GM23248 (cell line): ENCODE data around the gene C9. TPM values are rescaled to one million over a fixed set of nuclear protein-coding genes. Genes with fewer than 3 reads are reported as not detected.
"Not testable (repeated sequence)": the region's sequence is repeated elsewhere in the genome, so short reads cannot be mapped to it uniquely, and the experiment has no call there.

ENCODE experiments used
- DNase-seq: peaks from one replicate; pipeline ENCODE4 v3.0.0-alpha.2; 2015
- H2AFZ ChIP-seq: fragments of 200-600 bp; sonication (generic); 2 replicates; pipeline ENCODE4 v1.6.1; 2016; ENCODE audit warnings: antibody characterized with exemption
- H3F3A ChIP-seq: fragments of 200-600 bp; sonication (generic); 2 replicates; pipeline ENCODE4 v1.6.1; 2016; ENCODE audit warnings: mild to moderate bottlenecking, antibody characterized with exemption, mixed run types; ENCODE audit not compliant: insufficient read depth
- H3K27ac ChIP-seq: fragments of 200-600 bp; sonication (generic); 2 replicates; pipeline ENCODE4 v1.5.1; 2016; ENCODE audit warnings: mild to moderate bottlenecking
- H3K27me3 ChIP-seq: fragments of 200-600 bp; sonication (generic); replicated peaks from 2 replicates; pipeline ENCODE4 v1.6.1; 2016; ENCODE audit warnings: mild to moderate bottlenecking; ENCODE audit not compliant: insufficient read depth
- H3K36me3 ChIP-seq: fragments of 200-600 bp; sonication (generic); 2 replicates; pipeline ENCODE4 v1.6.1; 2016; ENCODE audit warnings: low read depth, mild to moderate bottlenecking
- H3K4me1 ChIP-seq: fragments of 200-600 bp; sonication (generic); 2 replicates; pipeline ENCODE4 v1.6.1; 2016; ENCODE audit warnings: mild to moderate bottlenecking; ENCODE audit not compliant: insufficient read depth
- H3K4me2 ChIP-seq: fragments of 200-600 bp; sonication (generic); one replicate; pipeline ENCODE4 v1.6.1; 2016; ENCODE audit warnings: mild to moderate bottlenecking; ENCODE audit not compliant: unreplicated experiment
- H3K4me3 ChIP-seq: fragments of 200-600 bp; sonication (generic); 2 replicates; pipeline ENCODE4 v1.5.1; 2016; ENCODE audit warnings: mild to moderate bottlenecking
- H3K79me2 ChIP-seq: fragments of 200-600 bp; sonication (generic); 2 replicates; pipeline ENCODE4 v1.6.1; 2016; ENCODE audit warnings: mild to moderate bottlenecking; ENCODE audit not compliant: insufficient read depth
- H3K9ac ChIP-seq: fragments of 200-600 bp; sonication (generic); 2 replicates; pipeline ENCODE4 v1.6.1; 2016; ENCODE audit warnings: mild to moderate bottlenecking
- H3K9me2 ChIP-seq: fragments of 200-600 bp; sonication (generic); 2 replicates; pipeline ENCODE4 v1.6.1; 2016; ENCODE audit warnings: mixed run types, mild to moderate bottlenecking, moderate library complexity; ENCODE audit not compliant: insufficient read depth
- H3K9me3 ChIP-seq: fragments of 200-600 bp; sonication (generic); one replicate; pipeline ENCODE4 v1.6.1; 2017; ENCODE audit warnings: low read depth
- H4K20me1 ChIP-seq: fragments of 200-600 bp; sonication (generic); 2 replicates; pipeline ENCODE4 v1.6.0; 2016; ENCODE audit not compliant: insufficient read depth
- EZH2 ChIP-seq: fragments of 200-600 bp; sonication (generic); IDR thresholded peaks from 2 replicates; pipeline ENCODE4 v1.6.1; 2018; ENCODE audit warnings: antibody characterized with exemption, mild to moderate bottlenecking; ENCODE audit not compliant: insufficient read depth, poor library complexity, severe bottlenecking
- EZH2phosphoT487 ChIP-seq: fragments of 200-600 bp; sonication (generic); IDR thresholded peaks from 2 replicates; pipeline ENCODE4 v1.6.1; 2018; ENCODE audit warnings: antibody characterized with exemption, moderate library complexity, mild to moderate bottlenecking, low read depth; ENCODE audit not compliant: insufficient read depth
- WGBS, 2 experiments: methylation state at CpG; one replicate each; pipeline ENCODE4 v1.1.6; 2015 to 2017; ENCODE audit warnings: low lambda C conversion rate in 2 of 2, low coverage in 1 of 2; ENCODE audit errors: missing lambda C conversion rate in 2 of 2; 5-methylcytosine and 5-hydroxymethylcytosine counted together
- in situ Hi-C: fragments of 300-500 bp; cut with MboI; formaldehyde crosslinking; loops from 2 replicates; pipeline ENCODE4 v1.15.0; 2020
- polyA plus RNA-seq: library from polyadenylated mRNA; unstranded; fragments of >200 nt; fragmentation: Nextera tagmentation; extraction: Ambion mirVana; gene quantifications from 2 replicates; pipeline ENCODE4 v1.2.1, GENCODE V29; 2016
- total RNA-seq: library from RNA; depleted of rRNA; stranded (reverse); fragments of >200 nt; shearing (Covaris generic); gene quantifications from 2 replicates; pipeline ENCODE4 v1.2.3, GENCODE V29; 2014; rRNA removed

Gene C9
- total and polyA plus RNA-seq, 2 experiments from 2014 or later, result not detected

DNA sequence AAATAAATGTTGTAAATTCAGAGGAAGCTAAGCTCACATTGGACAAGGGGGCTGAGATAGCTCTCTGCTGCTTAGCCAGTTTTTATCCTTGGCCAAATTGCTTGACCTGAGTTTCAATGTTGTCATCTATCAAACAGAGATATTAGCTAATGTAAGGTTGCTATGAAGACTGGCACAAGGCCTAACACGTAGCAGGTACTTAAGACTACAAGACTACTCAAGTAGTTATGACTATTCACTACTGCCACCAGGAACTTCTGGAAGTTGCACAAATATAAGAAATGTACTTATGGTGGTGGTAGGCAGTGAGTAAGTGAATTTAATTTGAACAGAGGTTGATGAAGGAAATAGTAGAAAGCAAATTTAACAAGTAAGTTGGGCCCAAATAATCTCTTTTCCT is 127.6 kb downstream of the C9 start:
- Histone ChIP-seq H3K27ac (no peak overlapping the region), H3K27me3 (no peaks in the 10 kb centered on the region), H3K4me1 (peaks cover 4% of the 10 kb centered on the region; the same call in 1 of the 2 replicates), H3K4me2 (no peak overlapping the region), H2AFZ (no peak overlapping the region), H3K9me3 (no peaks in the 10 kb centered on the region), H3K9ac (no peak overlapping the region), H3K4me3 (no peak overlapping the region), H3K36me3 (no peaks in the 10 kb centered on the region), H3F3A (no peaks in the 10 kb centered on the region), H3K9me2 (no peaks in the 10 kb centered on the region), H4K20me1 (no peaks in the 10 kb centered on the region), H3K79me2 (no peaks in the 10 kb centered on the region)
- WGBS, 2 experiments, result 76 to 90% methylated on average over 1 of the region's 1 CpG
- no peak for TF ChIP-seq EZH2phosphoT487
- TF ChIP-seq EZH2, result no peak
- no peak for DNase-seq
- in situ Hi-C loops, result no loop called here

DNA sequence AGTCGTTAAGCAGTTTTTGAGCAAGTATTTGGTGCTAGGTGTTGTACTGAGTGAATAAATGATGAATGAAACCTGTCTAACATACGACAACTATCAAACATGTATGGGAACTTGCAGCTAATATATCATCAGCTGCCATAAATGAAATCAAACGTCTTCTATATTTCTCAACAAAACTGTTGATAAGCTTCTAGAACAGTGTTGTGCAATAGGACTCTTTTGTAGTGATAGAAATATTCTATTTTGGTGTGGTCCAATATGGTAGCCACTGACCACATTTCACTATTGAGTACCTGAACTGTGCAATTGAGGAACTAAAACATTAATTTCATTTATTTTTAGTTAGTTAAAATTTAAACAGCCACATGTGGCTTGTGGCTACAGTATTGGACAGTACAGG is 128.6 kb downstream of the C9 start:
- no peaks in the 10 kb centered on the region for H3K9me3 ChIP-seq
- TF ChIP-seq EZH2phosphoT487, result no peak
- no peak for TF ChIP-seq EZH2
- H3K36me3 ChIP-seq, result no peaks in the 10 kb centered on the region
- no peak for DNase-seq
- no peak overlapping the region for H3K4me2 ChIP-seq
- H3K79me2 ChIP-seq, result no peaks in the 10 kb centered on the region
- no peak overlapping the region for H3K27ac ChIP-seq
- no peaks in the 10 kb centered on the region for H4K20me1 ChIP-seq
- no peaks in the 10 kb centered on the region for H3K27me3 ChIP-seq
- in situ Hi-C loops, result no loop called here
- no peaks in the 10 kb centered on the region for H3F3A ChIP-seq
- no peaks in the 10 kb centered on the region for H3K9me2 ChIP-seq
- H3K4me3 ChIP-seq, result no peak overlapping the region
- no peak overlapping the region for H2AFZ ChIP-seq
- peaks cover 5% of the 10 kb centered on the region; the same call in 1 of the 2 replicates for H3K4me1 ChIP-seq
- no peak overlapping the region for H3K9ac ChIP-seq
- 54 to 64% methylated on average over 3 of the region's 3 CpGs for WGBS, 2 experiments

DNA sequence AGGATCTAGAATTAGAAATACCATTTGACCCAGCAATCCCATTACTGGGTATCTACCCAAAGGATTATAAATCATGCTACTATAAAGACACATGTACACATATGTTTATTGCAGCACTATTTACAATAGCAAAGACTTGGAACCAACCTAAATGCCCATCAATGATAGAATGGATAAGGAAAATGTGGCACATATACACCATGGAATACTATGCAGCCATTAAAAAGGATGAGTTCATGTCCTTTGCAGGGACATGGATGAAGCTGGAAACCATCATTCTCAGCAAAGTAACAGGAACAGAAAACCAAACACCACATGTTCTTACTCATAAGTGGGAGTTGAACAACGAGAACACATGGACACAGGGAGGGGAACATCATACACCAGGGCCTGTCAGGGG is 129.8 kb downstream of the C9 start:
- H3K9ac ChIP-seq, H3K4me2 ChIP-seq, H3K27ac ChIP-seq, H3K27me3 ChIP-seq, H3K9me2 ChIP-seq, H3K36me3 ChIP-seq, H3F3A ChIP-seq, H2AFZ ChIP-seq, H3K79me2 ChIP-seq, H3K4me1 ChIP-seq, H3K9me3 ChIP-seq, H4K20me1 ChIP-seq, H3K4me3 ChIP-seq, in situ Hi-C loops, DNase-seq: not testable (repeated sequence)
- 50 to 56% methylated on average over 1 of the region's 1 CpG for WGBS, 2 experiments

Other genes starting within 250 kb of the C9 start
- gene FYB1, start 144.9 kb downstream of the C9 start, total RNA-seq, result under 0.01 TPM in 1 of 2 replicates, not detected in the other
- 0.08 and 0.11 TPM in 2 replicates for gene FYB1, start 144.9 kb downstream of the C9 start, polyA plus RNA-seq
- gene DAB2, start 60.5 kb upstream of the C9 start, total RNA-seq, result 211 and 266 TPM in 2 replicates
- gene DAB2, start 60.5 kb upstream of the C9 start, polyA plus RNA-seq, result 525 and 533 TPM in 2 replicates